ENCODE measurements around the gene PCDH9.

PCDH9 gene

GRCh38 chr13:67158903-67159302 lies 71.2 kb downstream of the PCDH9 start:
- no peak overlapping the region for H2AFZ ChIP-seq (ENCODE audit: insufficient read depth, low read length, poor library complexity)
- no peak overlapping the region for H3K23ac ChIP-seq (ENCODE audit: low read length)
- DNase-seq, result no peak
- H4K12ac ChIP-seq (ENCODE audit: low read depth, low read length), result no peak overlapping the region
- no peak overlapping the region for H3K27ac ChIP-seq (ENCODE audit: low read depth, low read length)
- no peaks in the 10 kb centered on the region for H3K36me3 ChIP-seq (ENCODE audit: control insufficient read depth in 1 of 2, insufficient read depth in 2 of 2, low read length in 2 of 2)
- no peak overlapping the region for H3K9ac ChIP-seq (ENCODE audit: low read length)
- H3K27me3 ChIP-seq (ENCODE audit: insufficient read depth, low read length), result no peaks in the 10 kb centered on the region
- H3K79me1 ChIP-seq (ENCODE audit: low read length), result no peaks in the 10 kb centered on the region
- H3K18ac ChIP-seq (ENCODE audit: low read length), result no peak overlapping the region
- H3K4ac ChIP-seq (ENCODE audit: low read depth, low read length), result no peak overlapping the region
- WGBS (ENCODE audit: extremely low coverage, insufficient coverage, insufficient read length), result no CpG with 5 or more reads among the region's 5 CpGs
- H2BK12ac ChIP-seq (ENCODE audit: low read length), result no peak overlapping the region
- no peaks in the 10 kb centered on the region for H3K4me1 ChIP-seq (ENCODE audit: control insufficient read depth in 1 of 2, insufficient read depth in 2 of 2, low read length in 2 of 2)
- H2BK120ac ChIP-seq (ENCODE audit: insufficient read depth, low read length, poor library complexity), result no peak overlapping the region
- H4K8ac ChIP-seq (ENCODE audit: low read depth, low read length), result no peak overlapping the region
- H3K4me3 ChIP-seq (ENCODE audit: low read depth, low read length), result no peak overlapping the region
- no peaks in the 10 kb centered on the region for H3K79me2 ChIP-seq (ENCODE audit: control insufficient read depth, insufficient read depth, low read length, poor library complexity)
- H3K9me3 ChIP-seq (ENCODE audit: insufficient read depth, low read depth, low read length), result no peaks in the 10 kb centered on the region
- H2BK5ac ChIP-seq (ENCODE audit: low read depth, low read length, poor library complexity), result no peak overlapping the region
- no peak overlapping the region for H2AK5ac ChIP-seq (ENCODE audit: low read length)
- no peak overlapping the region for H4K91ac ChIP-seq (ENCODE audit: low read depth, low read length)
- H3K4me2 ChIP-seq (ENCODE audit: low read length), result no peak overlapping the region
- no peak overlapping the region for H3K14ac ChIP-seq (ENCODE audit: low read length)

GRCh38 chr13:67156723-67157060 lies 73.4 kb downstream of the PCDH9 start:
- Histone ChIP-seq H3K9ac (ENCODE audit: low read length) (no peak overlapping the region), H2BK120ac (ENCODE audit: insufficient read depth, low read length, poor library complexity) (no peak overlapping the region), H3K27me3 (ENCODE audit: insufficient read depth, low read length) (no peaks in the 10 kb centered on the region), H3K9me3 (ENCODE audit: insufficient read depth, low read depth, low read length) (no peaks in the 10 kb centered on the region), H4K8ac (ENCODE audit: low read depth, low read length) (no peak overlapping the region), H2BK5ac (ENCODE audit: low read depth, low read length, poor library complexity) (no peak overlapping the region), H3K36me3 (ENCODE audit: control insufficient read depth in 1 of 2, insufficient read depth in 2 of 2, low read length in 2 of 2) (no peaks in the 10 kb centered on the region), H3K27ac (ENCODE audit: low read depth, low read length) (no peak overlapping the region), H2AFZ (ENCODE audit: insufficient read depth, low read length, poor library complexity) (no peak overlapping the region), H3K79me2 (ENCODE audit: control insufficient read depth, insufficient read depth, low read length, poor library complexity) (no peaks in the 10 kb centered on the region), H3K4me3 (ENCODE audit: low read depth, low read length) (no peak overlapping the region), H3K18ac (ENCODE audit: low read length) (no peak overlapping the region), H3K4me2 (ENCODE audit: low read length) (no peak overlapping the region), H2BK12ac (ENCODE audit: low read length) (no peak overlapping the region), H3K14ac (ENCODE audit: low read length) (no peak overlapping the region), H4K91ac (ENCODE audit: low read depth, low read length) (no peak overlapping the region), H2AK5ac (ENCODE audit: low read length) (no peak overlapping the region), H3K23ac (ENCODE audit: low read length) (no peak overlapping the region), H3K4ac (ENCODE audit: low read depth, low read length) (no peak overlapping the region), H3K79me1 (ENCODE audit: low read length) (no peaks in the 10 kb centered on the region), H4K12ac (ENCODE audit: low read depth, low read length) (no peak overlapping the region), H3K4me1 (ENCODE audit: control insufficient read depth in 1 of 2, insufficient read depth in 2 of 2, low read length in 2 of 2) (no peaks in the 10 kb centered on the region)
- DNase-seq, result no peak
- no CpG with 5 or more reads among the region's 7 CpGs for WGBS (ENCODE audit: extremely low coverage, insufficient coverage, insufficient read length)

GRCh38 chr13:67155898-67156722 lies 74.0 kb downstream of the PCDH9 start:
- H3K18ac ChIP-seq (ENCODE audit: low read length), result no peak overlapping the region
- no peak for DNase-seq
- no peak overlapping the region for H4K12ac ChIP-seq (ENCODE audit: low read depth, low read length)
- no peak overlapping the region for H2BK12ac ChIP-seq (ENCODE audit: low read length)
- H4K8ac ChIP-seq (ENCODE audit: low read depth, low read length), result no peak overlapping the region
- no CpG with 5 or more reads among the region's 24 CpGs for WGBS (ENCODE audit: extremely low coverage, insufficient coverage, insufficient read length)
- no peak overlapping the region for H3K14ac ChIP-seq (ENCODE audit: low read length)
- no peak overlapping the region for H3K27ac ChIP-seq (ENCODE audit: low read depth, low read length)
- H4K91ac ChIP-seq (ENCODE audit: low read depth, low read length), result no peak overlapping the region
- H3K4me3 ChIP-seq (ENCODE audit: low read depth, low read length), result no peak overlapping the region
- no peaks in the 10 kb centered on the region for H3K27me3 ChIP-seq (ENCODE audit: insufficient read depth, low read length)
- no peaks in the 10 kb centered on the region for H3K4me1 ChIP-seq (ENCODE audit: control insufficient read depth in 1 of 2, insufficient read depth in 2 of 2, low read length in 2 of 2)
- no peak overlapping the region for H3K4me2 ChIP-seq (ENCODE audit: low read length)
- no peaks in the 10 kb centered on the region for H3K79me1 ChIP-seq (ENCODE audit: low read length)
- no peaks in the 10 kb centered on the region for H3K9me3 ChIP-seq (ENCODE audit: insufficient read depth, low read depth, low read length)
- H3K36me3 ChIP-seq (ENCODE audit: control insufficient read depth in 1 of 2, insufficient read depth in 2 of 2, low read length in 2 of 2), result no peaks in the 10 kb centered on the region
- no peak overlapping the region for H3K23ac ChIP-seq (ENCODE audit: low read length)
- H2AFZ ChIP-seq (ENCODE audit: insufficient read depth, low read length, poor library complexity), result no peak overlapping the region
- no peak overlapping the region for H2BK120ac ChIP-seq (ENCODE audit: insufficient read depth, low read length, poor library complexity)
- H3K9ac ChIP-seq (ENCODE audit: low read length), result no peak overlapping the region
- no peaks in the 10 kb centered on the region for H3K79me2 ChIP-seq (ENCODE audit: control insufficient read depth, insufficient read depth, low read length, poor library complexity)
- no peak overlapping the region for H2BK5ac ChIP-seq (ENCODE audit: low read depth, low read length, poor library complexity)
- H3K4ac ChIP-seq (ENCODE audit: low read depth, low read length), result no peak overlapping the region
- H2AK5ac ChIP-seq (ENCODE audit: low read length), result no peak overlapping the region

DNA sequence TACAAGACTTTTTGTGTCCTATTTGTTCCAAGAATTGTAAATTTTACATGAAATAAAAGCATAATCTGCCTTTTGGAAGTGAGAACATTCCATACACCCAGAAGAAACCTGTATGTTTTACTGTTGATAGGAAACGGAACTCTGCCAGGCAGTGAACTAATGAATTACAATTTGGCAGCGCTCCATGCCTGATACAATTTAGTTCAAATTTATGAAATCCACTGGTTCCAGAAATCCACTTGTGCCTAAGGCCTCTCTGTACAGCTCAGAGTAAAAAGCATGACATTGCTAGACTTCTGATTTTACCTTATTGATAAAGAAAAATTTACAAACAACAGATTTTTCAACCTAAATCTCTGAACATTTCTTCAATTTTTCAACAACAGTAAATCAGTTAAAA lies 78.1 kb downstream of the PCDH9 start:
- Histone ChIP-seq H2AFZ (ENCODE audit: insufficient read depth, low read length, poor library complexity) (no peak overlapping the region), H2AK5ac (ENCODE audit: low read length) (no peak overlapping the region), H4K12ac (ENCODE audit: low read depth, low read length) (no peak overlapping the region), H3K27ac (ENCODE audit: low read depth, low read length) (no peak overlapping the region), H2BK5ac (ENCODE audit: low read depth, low read length, poor library complexity) (no peak overlapping the region), H3K4me3 (ENCODE audit: low read depth, low read length) (no peak overlapping the region), H3K4me1 (ENCODE audit: control insufficient read depth in 1 of 2, insufficient read depth in 2 of 2, low read length in 2 of 2) (no peaks in the 10 kb centered on the region), H3K4me2 (ENCODE audit: low read length) (no peak overlapping the region), H3K18ac (ENCODE audit: low read length) (no peak overlapping the region), H2BK120ac (ENCODE audit: insufficient read depth, low read length, poor library complexity) (no peak overlapping the region), H3K27me3 (ENCODE audit: insufficient read depth, low read length) (no peaks in the 10 kb centered on the region), H2BK12ac (ENCODE audit: low read length) (no peak overlapping the region), H3K36me3 (ENCODE audit: control insufficient read depth in 1 of 2, insufficient read depth in 2 of 2, low read length in 2 of 2) (no peaks in the 10 kb centered on the region), H3K79me1 (ENCODE audit: low read length) (no peaks in the 10 kb centered on the region), H3K9me3 (ENCODE audit: insufficient read depth, low read depth, low read length) (no peaks in the 10 kb centered on the region), H4K8ac (ENCODE audit: low read depth, low read length) (no peak overlapping the region), H3K14ac (ENCODE audit: low read length) (no peak overlapping the region), H3K4ac (ENCODE audit: low read depth, low read length) (no peak overlapping the region), H4K91ac (ENCODE audit: low read depth, low read length) (no peak overlapping the region), H3K79me2 (ENCODE audit: control insufficient read depth, insufficient read depth, low read length, poor library complexity) (no peaks in the 10 kb centered on the region), H3K9ac (ENCODE audit: low read length) (no peak overlapping the region), H3K23ac (ENCODE audit: low read length) (no peak overlapping the region)
- DNase-seq, result no peak
- no CpG with 5 or more reads among the region's 2 CpGs for WGBS (ENCODE audit: extremely low coverage, insufficient coverage, insufficient read length)

Measured in trophoblast cell (in vitro differentiated cells and primary cell).